Measurements from ENCODE around the gene IFNL4. TPM values are rescaled to one million over a fixed set of nuclear protein-coding genes. Genes with fewer than 3 reads are reported as not detected.

The IFNL4 gene
- total and polyA plus RNA-seq, 2 donors (not counting 3 experiments of a cell fraction or from before 2014, with no cell fraction given): not detected

GRCh38 chr19:39296906-39297305 lies 48.2 kb upstream of the IFNL4 start:
- Histone ChIP-seq H4K20me1 (replicated peaks; ENCODE audit: control insufficient read depth, extremely low read depth, insufficient read depth, low read length) (no peaks in the 10 kb centered on the region), H3K4me1 (ENCODE audit: control insufficient read depth, extremely low read depth, insufficient read depth, low read length) (no peaks in the 10 kb centered on the region), H3K9me3 (replicated peaks; ENCODE audit: control insufficient read depth, insufficient read depth, low read length) (no peaks in the 10 kb centered on the region), H3K9ac (replicated peaks; ENCODE audit: extremely low read depth, insufficient read depth, low read length) (no peak overlapping the region), H3K4me3 (replicated peaks in 1 of 3; ENCODE audit: insufficient read depth in 1 of 3, low read depth in 1 of 3, low read length in 3 of 3) (no peak overlapping the region), H3K27ac (ENCODE audit: insufficient read depth, low read depth, low read length) (no peak overlapping the region), H3K79me2 (ENCODE audit: control insufficient read depth, insufficient read depth, low read length) (no peaks in the 10 kb centered on the region), H3K4me2 (ENCODE audit: insufficient read depth, low read length) (no peak overlapping the region), H3K9me1 (replicated peaks; ENCODE audit: control insufficient read depth, extremely low read depth, insufficient read depth, low read length) (no peaks in the 10 kb centered on the region), H2AFZ (ENCODE audit: low read depth, low read length) (no peak overlapping the region), H3K36me3 (ENCODE audit: control insufficient read depth in 2 of 2, extremely low read depth in 1 of 2, insufficient read depth in 2 of 2, low read length in 2 of 2) (no peaks in the 10 kb centered on the region), H3K27me3 (ENCODE audit: control insufficient read depth in 2 of 2, insufficient read depth in 2 of 2, low read length in 2 of 2) (peaks cover 3 to 8% of the 10 kb centered on the region in 2 experiments)
- ChIA-PET CTCF (interaction anchor here (0.6 to 1.4 kb wide), 4 partner anchors 9 to 31 kb away, joined by 3 to 5 read pairs (median 4); no protein-coding TSS in a partner anchor), POLR2A (no interaction called here)
- no peak for DNase-seq (ENCODE audit: low read depth, low spot score)
- intact Hi-C loops (cut with micrococcal nuclease) (no loop called here), dilution Hi-C loops (cut with MboI; ENCODE audit: extremely low pct_ligation_motif_present, low sequenced_read_pairs) (no loop called here)
- BruUV-seq (replicated peaks): no TSS peak
- TF ChIP-seq POLR2AphosphoS5 (IDR thresholded peaks at IDR 0.05; ENCODE audit: insufficient read depth, low read depth, low read length): no peak
- no peak for TF ChIP-seq POLR2A (IDR thresholded peaks at IDR 0.05; ENCODE audit: low read depth, low read length)
- no peak for TF ChIP-seq GATA2 (IDR thresholded peaks at IDR 0.05; ENCODE audit: insufficient read depth, insufficient read length, low read depth, low read length)
- no peak for TF ChIP-seq MAX (IDR thresholded peaks at IDR 0.05; ENCODE audit: insufficient read depth, insufficient read length)
- TF ChIP-seq, protein P1, sequence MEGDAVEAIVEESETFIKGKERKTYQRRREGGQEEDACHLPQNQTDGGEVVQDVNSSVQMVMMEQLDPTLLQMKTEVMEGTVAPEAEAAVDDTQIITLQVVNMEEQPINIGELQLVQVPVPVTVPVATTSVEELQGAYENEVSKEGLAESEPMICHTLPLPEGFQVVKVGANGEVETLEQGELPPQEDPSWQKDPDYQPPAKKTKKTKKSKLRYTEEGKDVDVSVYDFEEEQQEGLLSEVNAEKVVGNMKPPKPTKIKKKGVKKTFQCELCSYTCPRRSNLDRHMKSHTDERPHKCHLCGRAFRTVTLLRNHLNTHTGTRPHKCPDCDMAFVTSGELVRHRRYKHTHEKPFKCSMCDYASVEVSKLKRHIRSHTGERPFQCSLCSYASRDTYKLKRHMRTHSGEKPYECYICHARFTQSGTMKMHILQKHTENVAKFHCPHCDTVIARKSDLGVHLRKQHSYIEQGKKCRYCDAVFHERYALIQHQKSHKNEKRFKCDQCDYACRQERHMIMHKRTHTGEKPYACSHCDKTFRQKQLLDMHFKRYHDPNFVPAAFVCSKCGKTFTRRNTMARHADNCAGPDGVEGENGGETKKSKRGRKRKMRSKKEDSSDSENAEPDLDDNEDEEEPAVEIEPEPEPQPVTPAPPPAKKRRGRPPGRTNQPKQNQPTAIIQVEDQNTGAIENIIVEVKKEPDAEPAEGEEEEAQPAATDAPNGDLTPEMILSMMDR (IDR thresholded peaks at IDR 0.05; ENCODE audit: extremely low read depth in 1 of 2, insufficient read depth in 1 of 2, low read depth in 1 of 2, low read length in 2 of 2): no peak
- TF ChIP-seq FOS (IDR thresholded peaks at IDR 0.05; ENCODE audit: borderline replicate concordance, insufficient read depth, low read length): no peak
- no peak for TF ChIP-seq MYC (IDR thresholded peaks at IDR 0.05; ENCODE audit: low read depth, low read length)
- TF ChIP-seq EZH2 (IDR thresholded peaks at IDR 0.05; ENCODE audit: borderline replicate concordance, low read depth, low read length, severe bottlenecking): no peak
- TF ChIP-seq JUN (IDR thresholded peaks at IDR 0.05; ENCODE audit: borderline replicate concordance, insufficient read depth, insufficient read length, low read depth): no peak
- FAIRE-seq: no peak

All from endothelial cell of umbilical vein (primary cell).